HG02840 (cell line): Measurements from ENCODE around the gene SLC6A17.
A peak's percentile ranks its signal among the peaks of the same experiment; 100 is the strongest.

Experiments
- ATAC-seq: cut with Tn5 transposase; IDR thresholded peaks from one replicate; pipeline ENCODE4 v1.9.1; 2021; ENCODE audit warnings: mild to moderate bottlenecking, moderate library complexity, moderate number of reproducible peaks; ENCODE audit not compliant: unreplicated experiment, low FRiP score

Gene SLC6A17

DNA sequence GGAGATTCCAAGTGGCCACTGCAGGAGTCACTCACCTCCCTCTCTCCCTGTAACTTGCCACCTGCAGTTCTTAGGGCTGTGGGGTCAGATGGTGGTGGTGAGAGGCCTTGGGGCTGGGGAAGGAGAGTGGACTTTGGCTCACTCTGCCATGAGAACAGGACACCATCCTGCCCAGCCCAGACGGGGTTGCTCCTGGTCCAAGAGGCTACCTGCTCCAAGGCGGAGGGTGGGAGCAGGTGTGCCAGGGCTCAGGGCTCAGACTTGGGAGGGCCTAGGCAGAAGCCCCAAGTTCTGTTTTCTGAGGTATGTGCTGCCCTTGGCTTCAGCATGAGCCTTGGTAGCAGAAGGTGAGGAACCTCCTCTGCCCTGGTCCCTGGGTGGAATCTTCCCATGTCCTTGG lies 48.5 kb downstream of the SLC6A17 start:
- no peak for ATAC-seq

DNA sequence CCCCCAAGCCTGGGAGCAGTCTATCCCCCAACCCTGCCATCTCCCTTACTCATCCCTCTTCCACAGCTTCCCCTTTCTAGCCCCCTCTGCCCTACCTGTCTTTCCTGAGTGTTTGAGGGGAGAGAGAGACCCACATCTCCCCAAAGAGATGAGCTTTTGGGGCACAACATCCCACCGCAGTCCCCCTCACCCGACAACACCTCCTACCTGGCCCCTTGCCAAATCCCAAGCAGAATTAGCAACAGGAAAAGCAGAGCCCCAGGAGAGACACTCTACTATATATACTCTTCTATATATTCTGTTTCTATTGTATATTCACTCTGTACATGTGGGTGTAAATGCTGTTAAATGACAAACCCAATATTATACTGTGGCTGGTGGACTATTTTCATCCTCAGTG lies 49.9 kb downstream of the SLC6A17 start:
- ATAC-seq: no peak

DNA sequence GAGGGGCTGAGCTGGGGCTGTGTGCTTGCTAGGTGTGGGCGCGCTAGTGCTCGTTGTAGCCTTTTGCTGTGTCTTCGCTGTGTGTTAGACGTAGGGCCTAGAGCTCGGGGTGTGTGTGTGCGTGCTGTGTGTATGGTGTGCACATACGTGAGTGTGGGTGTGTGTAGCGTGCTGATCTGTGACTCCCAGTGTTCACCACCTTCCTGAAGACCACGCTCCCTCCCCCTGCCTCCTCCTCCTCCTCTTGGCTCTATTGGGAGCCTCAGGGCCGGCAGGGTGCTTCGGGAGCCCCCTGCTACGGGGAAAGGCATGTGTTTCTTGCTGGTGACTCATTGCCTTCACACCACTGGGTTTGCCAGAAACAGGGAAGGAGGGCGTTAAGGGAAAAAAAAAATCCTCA lies 50.4 kb downstream of the SLC6A17 start:
- ATAC-seq: no peak

DNA sequence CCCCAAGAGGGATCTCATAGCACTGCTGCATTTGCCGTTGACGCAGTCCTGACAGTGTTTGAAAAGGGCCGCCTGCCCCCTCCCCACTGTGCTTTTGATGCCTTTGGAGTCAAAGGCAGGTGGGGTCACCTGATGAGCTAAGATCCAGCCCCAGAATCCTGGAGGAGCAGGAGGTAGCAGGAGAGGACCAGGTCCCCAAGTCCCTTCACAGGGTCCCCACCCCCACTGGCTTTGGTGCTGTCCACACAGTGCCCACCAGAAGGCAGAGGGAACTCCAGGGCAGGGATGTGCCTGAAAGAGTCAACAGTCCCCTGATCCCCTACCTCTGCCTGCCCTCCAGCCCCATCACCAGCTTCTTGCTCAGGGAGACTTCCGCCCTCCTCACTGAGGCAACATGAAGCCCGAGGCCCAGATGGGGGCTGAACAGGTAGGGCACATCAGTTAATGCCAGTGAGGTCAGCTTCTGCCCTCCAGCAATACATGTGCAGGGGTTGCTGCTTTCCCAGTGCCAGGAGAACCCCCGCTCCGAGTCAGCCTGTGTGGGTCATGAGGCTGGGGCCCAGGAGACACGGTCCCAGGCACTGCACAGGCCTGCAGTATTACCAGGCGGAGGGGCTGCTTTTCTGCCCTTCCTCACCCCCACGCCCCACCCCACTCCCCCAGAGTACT lies 51.0 kb downstream of the SLC6A17 start:
- ATAC-seq: no peak

DNA sequence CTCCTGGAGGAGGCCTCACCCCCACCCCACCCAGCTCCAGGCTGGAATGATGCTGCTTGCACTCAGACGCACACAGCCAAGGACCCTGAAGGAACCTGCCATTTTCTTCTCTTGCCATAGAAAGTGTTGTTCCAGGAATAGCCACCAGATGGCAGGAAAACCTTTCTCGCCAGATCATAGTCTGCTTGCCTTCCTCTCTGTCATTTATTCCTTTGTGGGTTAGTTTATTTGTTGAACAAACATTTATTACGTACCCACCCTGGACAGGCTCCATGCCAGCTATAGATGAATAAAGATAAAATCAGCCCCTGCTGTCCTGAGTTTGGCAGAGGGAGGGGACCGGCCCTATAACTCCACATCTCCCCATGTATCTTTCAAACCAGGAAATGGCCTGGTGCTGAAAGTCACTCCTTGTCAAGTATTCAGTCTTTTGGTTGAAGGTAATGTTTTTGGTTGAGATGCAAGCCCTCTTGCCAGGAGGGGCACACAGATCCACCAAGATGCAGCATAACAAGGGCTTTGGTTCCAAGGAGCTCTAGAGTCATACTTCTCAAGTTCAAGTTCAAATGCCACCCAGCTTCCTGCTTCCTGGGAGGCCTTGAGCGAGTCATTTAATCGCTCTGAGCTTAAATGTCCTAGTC lies 52.8 kb downstream of the SLC6A17 start:
- ATAC-seq: no peak

DNA sequence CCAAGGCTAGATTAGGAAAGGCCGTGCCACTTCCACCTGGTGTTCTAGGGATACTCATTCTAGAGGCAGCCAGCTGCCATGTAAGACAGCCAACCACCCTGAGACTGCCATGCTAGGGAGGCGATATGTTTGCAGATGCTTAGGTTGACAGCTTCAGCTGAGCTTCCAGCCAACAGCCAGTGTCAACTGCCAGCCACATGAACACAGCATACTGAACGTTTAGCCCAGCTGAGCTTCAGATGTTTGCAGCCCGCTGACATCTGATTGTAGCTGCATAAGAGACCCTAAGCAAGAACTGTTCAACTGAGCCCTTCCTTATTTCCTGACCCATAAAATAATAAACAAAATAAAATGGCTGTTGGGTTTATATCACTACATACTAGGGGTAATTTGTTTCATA lies 54.9 kb downstream of the SLC6A17 start:
- no peak for ATAC-seq

DNA sequence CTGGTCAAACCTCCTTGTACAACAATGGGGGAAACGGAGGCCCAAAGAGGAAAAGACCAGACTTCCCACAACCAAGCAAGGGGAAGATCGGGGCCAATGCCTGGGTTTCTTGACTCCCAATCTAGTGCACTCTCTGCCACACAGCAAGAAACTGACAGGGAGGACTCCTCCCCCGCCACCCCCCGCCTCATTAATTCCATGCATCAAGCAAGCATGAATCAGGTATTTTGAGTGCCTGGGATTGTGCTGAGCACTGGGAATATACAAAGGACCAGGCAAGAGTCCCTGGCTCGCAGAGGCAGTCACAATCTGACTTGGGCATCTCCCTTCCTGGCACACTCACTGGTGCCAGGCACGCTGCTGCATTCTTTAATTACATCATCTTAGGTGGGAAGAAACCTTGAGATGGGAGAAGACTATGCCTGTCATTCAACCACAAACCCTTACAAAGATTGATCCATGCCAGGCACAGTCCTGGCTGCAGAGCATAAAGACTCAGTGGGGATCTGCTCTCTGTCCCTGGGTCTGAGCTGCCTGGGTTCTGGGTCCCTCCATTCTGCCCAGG lies 55.4 kb downstream of the SLC6A17 start:
- ATAC-seq: no peak

DNA sequence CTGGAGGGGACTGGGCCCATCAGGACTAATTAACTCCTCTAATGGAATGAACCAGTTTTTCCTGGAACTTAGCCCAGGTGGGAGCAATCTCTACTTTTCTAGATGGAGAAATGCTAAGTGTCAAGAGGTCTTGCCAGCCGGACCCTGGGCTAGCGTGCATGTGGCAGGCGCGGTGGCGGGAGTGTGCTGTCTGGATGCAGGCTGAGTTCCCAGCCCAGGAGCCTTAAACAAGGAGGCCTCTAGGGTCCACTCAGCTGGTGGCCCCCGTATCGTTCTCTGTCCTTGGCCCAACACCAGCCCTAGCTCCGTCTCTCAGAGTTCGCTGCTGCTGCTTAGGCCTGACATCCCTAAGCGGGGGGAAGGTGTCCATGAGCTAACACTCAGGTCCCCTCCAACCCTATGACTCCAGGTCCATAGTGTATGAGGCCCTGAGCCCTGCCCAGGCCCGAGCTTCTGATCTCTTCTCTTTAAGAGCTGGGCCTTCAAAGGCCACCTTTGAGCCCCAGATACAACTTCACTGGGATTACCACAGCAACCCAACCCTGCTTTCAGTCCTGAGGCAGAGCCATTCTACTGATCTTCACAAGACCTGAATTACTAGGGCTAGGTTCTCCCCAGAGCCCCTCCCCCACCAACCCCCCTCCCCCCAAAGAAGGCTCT lies 56.1 kb downstream of the SLC6A17 start:
- no peak for ATAC-seq

DNA sequence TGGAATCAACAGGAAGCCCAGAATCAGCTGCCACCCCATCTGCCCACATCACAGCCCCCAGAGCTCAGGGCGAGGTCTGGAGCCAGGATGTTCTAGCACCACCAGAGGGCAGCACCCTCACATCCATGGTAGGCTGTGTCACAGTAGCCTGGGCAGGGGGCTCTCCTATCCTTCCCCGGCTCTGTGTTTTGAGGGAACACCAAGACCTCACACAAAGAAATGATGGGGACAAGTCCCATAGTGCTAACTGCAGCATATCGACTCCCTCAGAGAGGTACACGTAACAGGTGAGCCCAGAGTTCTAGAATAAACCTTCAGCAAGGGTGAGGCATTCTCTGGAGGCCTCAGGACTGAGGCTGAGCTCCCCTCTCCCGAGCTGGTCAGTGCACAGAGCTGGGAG lies 57.5 kb downstream of the SLC6A17 start:
- no peak for ATAC-seq

DNA sequence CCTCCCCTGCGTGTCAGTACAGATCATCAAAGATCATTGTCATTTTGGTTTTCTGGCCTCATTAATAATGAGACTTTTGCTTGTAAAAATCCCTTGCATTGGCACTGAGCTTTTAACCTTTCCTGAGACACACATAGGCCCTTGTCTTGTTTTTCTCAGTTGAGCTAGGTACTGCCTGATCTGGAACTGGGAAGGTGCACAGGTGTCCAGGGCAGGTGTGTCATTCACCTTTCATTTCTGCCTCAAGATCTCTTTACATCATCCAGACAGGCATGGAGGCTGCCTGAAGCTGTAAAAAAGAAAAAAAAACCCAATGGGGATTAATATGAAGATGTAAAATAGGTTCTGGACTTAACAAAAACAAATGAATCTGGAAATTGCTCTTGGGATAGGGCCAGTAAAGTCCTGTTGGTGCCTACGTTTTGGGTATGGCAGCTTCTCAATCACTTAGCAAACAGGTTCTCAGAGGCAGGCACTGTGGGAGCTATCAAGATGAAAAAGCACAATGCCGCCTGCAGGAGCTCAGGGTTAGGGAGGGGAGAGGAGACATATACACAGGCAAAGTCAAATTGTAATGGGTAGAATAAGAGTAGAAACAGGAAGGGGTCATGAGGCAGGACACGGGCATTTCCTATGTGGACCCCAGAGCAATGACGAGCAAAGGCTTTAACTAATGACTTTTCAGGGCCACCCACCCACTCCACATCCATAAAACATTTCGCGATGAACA lies 58.8 kb downstream of the SLC6A17 start:
- ATAC-seq: no peak

DNA sequence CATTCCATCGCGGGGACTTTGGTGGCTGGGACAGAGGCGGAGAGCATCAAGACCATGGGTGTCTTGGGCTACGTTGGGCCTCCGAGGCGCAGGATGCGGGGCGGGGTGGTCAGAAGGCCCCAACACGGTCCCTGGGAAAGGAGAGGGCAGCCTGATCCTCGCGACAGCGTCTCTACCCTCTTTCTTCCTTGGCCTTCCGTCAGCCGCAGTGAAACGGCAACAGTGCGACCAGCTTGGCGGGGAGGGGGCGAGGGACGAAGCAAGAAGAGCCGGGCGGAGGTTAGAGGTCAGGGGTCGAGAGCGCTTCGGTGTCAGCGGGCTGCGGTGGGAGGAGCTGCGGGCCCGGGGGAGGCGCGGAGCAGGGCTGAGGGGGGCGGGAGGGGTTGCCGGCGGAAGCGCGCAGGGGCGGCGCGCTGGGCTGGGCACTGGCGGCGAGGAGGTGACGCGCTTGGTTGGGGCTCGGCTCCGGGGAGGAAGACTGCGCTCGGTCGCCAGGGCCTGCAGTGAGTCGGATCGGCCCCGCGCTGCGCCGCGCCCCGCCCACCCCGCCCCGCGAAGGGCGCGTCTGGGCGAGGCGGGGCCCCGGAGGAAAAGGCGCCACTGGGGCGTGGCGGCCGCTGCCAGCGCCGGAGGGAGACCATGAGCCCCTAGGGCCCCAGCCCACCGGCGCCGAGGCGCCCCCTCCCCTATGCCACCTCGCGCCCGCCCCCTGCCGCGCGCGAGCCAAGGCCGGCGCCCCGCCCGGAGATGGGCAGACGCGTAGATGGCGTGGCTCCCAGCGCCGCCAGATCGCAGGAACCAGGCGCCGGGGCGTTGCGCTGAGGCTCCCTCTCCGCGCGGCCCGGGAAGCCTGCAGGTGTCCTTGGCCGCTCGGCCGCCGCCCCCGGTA lies 59.7 kb downstream of the SLC6A17 start, which contains the start of gene KCNC4:
KCNC4 (plus strand) TSS at position 600 of the 889 bp plus-strand sequence. CDS start 1,186 bp downstream, outside the sequence.
- ATAC-seq: peak; percentile 66

DNA sequence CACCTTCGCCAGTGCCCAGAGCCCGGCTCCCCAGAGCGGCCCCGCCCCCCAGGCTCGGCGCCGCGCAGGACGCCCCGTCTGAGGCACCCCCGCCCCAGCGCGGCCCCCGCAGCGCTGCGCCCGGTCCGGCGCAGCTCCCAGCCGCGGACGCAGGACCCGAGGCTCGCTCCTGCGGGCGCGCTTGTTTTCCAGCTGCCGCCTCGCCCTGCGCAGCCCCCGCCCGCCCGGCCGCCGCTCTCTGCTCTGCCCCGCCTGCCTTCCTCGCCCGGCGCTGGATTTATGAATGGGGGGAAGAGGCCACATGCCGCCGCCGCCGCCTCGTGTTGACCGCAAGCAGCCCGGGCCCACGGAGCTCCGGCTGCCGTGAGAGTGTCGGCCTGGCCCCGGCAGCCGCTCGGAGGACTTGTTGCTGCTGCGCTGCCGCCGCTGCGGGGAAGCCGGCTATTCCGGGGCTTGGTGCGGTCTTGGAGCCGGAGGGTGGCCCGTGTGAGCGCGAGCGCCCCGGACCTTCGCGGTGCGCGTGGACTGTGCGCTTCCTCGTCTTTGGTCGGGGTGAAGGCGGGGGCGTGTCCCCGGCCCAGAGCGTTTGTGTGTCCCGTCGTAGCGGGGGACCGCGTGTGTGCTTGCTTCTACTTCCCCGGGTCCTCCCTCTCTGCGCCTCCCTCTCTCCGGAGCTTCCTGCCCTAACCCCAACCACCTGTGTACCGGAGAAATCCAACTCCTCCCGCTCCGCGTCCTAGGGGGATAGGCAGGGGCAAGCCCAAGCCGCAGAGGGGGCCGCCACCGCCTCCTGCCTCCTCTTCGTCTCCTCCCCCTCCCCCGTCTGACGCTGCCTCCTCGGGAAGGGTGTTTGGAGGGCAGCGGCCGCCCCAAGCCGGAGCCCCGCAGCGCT lies 60.6 kb downstream of the SLC6A17 start:
- peak; percentile 26 for ATAC-seq

DNA sequence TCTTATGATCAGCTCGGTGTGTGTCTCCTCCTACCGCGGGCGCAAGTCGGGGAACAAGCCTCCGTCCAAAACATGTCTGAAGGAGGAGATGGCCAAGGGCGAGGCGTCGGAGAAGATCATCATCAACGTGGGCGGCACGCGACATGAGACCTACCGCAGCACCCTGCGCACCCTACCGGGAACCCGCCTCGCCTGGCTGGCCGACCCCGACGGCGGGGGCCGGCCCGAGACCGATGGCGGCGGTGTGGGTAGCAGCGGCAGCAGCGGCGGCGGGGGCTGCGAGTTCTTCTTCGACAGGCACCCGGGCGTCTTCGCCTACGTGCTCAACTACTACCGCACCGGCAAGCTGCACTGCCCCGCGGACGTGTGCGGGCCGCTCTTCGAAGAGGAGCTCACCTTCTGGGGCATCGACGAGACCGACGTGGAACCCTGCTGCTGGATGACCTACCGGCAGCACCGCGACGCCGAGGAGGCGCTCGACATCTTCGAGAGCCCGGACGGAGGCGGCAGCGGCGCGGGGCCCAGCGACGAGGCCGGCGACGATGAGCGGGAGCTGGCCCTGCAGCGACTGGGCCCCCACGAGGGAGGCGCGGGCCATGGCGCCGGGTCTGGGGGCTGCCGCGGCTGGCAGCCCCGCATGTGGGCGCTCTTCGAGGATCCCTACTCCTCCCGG lies 61.3 kb downstream of the SLC6A17 start:
- ATAC-seq: no peak

DNA sequence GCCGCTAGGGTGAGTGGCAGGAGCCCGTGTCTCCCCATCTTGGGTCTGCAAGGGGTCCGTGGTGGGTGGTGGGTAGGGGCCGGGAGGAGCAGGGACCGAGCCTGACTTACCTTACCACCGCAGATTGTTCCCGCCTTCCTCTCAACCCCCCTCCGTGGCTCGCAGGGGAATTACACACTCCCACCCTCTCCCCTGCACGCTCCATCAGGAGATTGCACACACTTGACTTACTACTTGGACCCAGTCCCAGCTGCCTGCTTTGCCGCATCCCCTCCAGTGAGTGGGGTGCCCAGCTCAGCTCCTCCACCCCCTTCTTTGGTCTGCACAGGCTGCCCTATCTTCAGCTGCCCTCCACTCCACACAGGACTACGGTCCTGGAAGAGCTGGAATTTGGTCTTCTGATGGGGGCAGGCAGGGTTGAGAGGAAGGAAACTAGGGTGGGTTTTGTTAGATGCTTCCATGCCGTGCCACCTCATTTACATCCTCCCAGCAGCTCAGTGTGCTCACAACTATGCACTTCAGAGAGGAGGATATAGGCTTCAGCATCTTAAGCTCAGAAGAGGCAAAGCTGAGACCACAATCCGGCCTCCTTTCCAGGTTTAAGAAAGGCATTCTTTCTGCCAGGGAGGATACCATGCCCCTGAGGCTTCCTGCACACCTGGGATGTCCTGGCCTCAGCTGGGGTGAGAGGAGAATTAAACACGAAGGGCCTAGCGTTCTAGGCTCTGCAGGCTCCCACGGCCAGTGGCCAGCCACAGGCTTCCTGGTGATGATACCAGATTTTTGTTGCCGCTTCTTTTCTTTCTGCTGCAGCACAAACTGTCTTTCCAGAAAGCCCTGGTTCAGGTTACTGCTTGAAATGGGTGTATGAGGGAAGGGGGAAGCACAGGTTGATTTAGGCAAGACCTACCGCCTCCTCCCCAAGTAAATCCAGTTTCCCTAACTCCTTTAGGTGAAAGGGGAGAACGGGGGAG lies 62.2 kb downstream of the SLC6A17 start:
- no peak for ATAC-seq

DNA sequence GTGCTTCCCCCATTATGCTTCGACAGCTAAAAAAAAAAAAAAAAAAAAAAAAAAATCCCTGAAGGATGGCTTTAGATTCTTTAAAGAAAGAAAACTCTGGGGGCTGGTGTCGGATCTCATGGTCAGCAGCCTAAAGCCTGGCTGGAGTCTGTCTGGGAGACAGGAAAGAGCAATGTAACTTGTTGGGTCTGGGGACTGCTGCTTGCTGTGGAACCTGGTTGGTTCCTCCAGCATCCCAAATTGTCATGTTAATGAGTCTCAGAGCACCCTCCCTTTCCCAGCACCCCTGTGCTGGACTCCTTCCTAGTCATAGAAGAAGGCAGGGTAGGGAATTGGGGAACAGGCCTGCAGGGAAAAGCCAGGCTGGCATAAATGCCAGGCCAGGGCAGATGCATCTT lies 62.8 kb downstream of the SLC6A17 start:
- ATAC-seq: no peak

DNA sequence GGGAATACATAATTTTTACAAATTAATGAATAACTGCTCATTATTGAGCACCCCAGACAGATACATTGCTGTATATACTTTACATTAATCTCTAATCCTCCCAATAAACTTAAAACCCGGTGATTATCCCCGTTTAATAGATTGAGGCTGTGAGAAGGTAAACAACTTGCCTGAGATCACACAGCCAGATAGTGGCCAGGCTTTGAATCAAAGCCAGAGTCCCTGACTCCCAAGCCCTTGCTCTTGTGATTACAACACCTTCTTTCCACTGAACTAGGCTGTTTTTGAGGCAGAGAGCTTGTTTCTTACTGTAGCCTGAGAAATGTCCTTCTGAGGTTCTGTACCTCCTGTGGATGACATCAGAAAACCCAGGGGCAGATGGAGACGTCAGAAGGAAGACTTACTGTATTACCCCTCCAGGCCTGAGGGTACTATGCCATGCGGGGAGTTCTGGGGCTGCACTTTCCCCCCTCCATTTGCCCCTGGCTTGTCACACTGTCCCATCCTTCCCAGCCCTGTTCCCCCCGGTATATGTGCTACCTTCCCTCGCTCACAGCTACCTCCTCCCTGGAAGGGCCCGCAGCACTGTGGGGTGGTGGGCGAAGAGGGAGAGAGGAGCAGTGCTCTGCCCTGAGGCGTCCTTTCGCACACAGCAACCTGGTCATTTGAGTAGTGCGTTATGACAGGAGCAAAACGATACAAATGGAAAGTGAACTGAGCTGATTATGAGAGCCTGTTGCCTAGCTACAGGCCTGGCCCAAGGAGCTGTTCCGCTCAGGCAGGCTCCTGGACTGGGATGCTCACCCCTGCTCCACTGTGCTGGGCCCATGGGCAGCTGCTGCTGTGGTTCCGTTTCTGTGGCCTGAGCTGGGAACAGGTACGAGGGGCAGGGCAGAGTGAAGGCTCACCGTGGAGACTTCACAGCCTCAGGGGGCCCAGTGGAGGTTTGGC lies 64.4 kb downstream of the SLC6A17 start:
- no peak for ATAC-seq
